ENCODE data around the gene KPNA2.
"Not testable (repeated sequence)": the region's sequence is repeated elsewhere in the genome, so short reads cannot be mapped to it uniquely, and the experiment has no call there.

Gene KPNA2
- 178 reads per million, percentile 91 among the genes with 10 or more reads in this experiment for total RNA-seq

DNA sequence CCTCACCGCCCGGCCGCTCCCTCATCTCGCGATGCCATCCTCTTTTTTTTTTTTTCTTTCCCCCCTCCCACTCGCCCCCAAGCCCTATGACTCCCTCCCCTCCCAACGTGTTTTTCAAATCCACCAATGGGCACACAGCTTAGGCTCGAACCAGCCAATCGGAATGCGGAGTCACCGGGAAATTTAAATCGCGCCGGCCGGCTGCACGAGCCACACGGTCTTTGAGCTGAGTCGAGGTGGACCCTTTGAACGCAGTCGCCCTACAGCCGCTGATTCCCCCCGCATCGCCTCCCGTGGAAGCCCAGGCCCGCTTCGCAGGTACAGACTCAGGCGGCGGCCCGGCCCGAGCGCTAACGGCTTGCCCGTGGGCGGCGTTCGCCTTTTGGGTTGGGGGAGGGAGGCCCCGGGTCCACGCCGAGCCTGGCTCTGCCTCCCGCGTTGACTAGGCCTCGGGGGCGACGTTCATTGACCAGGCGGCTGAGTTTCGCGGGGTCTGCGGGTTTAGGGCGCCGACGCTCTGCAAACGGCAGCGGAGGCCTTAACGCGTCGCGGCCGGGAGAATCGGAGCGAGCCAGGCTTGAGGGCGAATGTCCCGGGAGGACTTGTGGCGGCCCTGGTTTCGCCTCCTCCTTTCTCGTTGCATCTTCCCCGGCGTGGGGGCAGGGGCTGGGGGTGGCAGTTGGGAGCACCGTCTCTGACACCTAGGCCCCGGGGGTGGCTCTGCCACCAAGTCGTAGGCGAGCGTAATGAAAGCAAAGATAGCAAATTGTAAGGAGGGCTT lies at the start of gene KPNA2:
Gene KPNA2 (plus strand): TSS at position 213 of the 781 bp plus-strand sequence. CDS start 1,398 bp downstream, outside the sequence.
- peak; percentile 90 for DNase-seq

DNA sequence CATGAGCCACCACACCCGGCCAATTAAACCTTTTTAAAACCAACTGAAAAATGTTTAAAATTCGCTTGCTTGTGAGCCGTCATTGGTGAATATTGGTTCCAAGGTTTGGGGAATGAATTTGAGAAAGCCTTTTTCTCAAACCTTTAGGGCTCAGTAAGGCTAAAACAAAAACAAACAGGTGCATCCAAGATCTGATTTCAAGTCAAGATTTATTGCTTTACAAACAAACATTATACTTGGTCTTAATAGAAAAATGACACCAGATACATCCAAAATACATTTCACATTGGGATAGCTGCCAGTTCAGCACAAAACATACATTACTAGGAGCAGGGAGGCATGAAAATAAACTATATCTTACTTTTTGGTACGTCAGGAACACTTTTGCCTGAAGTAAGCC lies 44.6 kb upstream of the KPNA2 start:
- DNase-seq: no peak

GRCh38 chr17:67992548-67993152 lies 42.9 kb upstream of the KPNA2 start:
- DNase-seq: no peak

DNA sequence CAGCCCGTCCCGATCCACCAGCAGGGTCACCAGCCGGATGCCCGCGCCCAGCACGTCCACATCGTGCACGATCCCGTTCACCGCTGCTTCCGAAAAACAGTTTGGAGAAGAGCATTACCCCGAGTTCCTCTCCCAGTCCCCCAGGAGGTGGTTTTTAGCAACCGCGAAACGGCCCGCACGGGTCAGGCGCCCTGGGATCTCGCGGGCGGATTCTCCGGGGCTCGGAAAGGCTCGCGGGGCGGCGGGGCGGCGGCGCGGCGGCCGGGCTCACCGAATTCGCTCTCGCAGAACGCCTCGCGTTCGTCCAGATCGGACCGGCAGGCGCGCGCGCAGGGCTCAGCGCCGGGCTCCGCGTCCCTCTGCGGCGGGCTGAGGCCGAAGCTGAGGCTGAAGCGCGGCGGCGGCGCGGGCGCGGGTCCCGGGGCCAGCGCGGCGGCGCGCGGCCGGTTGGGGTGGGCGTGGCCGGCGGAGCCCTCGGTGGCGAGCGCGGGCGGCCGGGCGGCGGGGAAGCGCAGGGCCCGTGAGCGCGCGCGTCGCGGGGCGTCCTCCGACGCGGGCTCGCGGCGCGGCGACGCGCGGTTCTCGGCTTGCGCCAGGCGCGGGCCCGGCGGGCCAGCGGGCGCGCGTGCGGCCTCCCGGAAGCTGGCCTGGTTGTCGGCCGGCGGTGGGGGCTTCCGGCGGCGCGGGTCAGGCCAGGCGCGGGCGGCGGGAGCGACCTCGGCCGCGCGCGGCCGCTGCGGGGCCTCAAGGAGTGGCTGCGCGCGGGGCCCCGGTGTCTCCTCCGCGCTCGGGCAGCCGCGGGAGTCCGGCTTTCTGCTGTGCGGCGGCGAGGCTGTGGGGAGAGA lies 42.2 kb upstream of the KPNA2 start:
- DNase-seq: peak; percentile 49

GRCh38 chr17:67993998-67994361 lies 41.6 kb upstream of the KPNA2 start:
- DNase-seq: no peak

DNA sequence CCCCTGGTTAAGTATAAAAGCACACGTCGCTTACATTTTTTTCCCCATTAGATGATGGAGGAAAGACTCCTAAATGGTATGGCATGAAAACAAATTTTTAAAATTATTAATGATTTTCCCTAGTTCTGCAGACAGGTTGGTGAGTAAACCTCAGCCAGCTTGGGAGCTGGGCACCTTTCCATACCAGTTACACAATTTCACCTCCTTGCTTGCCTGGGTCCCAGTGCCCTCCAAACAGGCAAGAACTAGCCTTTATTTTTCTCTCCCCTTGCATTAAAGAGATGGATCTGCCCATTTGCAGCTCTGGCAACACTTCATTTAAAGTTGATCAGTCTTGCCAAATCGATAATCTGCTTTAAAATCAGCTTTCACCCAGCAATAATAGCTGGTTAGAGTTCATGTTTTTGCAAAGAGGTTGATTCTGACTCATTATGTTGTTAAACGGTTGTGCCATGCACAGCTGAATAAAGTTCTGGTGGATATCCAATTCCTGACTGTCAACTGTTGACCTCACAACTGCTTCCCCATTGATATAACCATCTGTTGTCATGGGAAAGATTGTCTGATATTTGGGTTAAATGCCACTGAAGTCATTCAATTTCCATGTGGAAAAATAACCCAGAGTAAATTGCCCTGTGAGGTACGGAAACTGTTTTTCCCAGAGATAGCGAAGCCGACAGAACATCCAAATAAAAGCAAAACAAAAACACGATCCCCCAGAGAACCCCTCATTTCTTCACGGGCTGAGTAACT lies 40.5 kb upstream of the KPNA2 start:
- DNase-seq: no peak

DNA sequence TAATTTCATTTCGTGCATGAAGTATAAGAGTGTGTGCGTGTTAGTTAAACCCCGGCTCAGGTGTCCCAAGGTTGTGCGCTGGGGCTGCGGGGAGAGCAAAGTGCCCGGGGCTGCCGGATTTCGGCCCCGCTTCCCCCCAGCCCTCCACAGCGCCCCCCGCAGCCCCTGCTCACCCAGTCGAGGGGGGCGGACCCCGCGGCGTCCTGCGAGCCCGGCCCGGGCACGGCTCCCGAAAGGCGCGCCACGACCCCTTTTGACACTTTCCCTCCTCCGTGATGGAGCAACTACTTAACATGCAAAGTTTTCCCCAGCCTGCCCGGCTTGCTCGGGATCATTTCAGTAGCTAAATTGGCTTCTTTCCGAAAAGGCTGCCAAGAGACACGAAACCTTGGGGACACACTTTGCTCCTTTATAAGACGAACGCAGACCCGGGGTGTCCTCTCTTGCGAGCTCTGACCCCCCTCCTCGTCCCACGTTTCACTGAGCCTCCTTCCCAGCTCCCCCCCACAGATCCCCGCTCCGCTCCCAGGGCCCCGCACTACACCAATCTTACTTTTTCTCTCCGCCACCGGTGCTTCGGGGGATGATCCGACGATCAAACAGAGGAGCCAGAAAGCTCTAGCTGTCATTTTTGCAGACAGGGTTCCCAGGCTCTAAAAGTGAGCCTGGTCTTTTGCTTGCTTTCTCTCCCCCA lies 39.8 kb upstream of the KPNA2 start:
- no peak for DNase-seq

- DNase-seq: not testable (repeated sequence)
Observed at GRCh38 chr17:67996301-67997171, 39.0 kb upstream of the KPNA2 start, which contains the start of gene C17orf58. Gene C17orf58, minus strand, starts transcription at chr17:67996469. Its CDS starts 271 bp downstream, at chr17:67996198.

GRCh38 chr17:67998466-67998865 lies 37.1 kb upstream of the KPNA2 start:
- no peak for DNase-seq

GRCh38 chr17:67999291-67999911 lies 36.1 kb upstream of the KPNA2 start:
- no peak for DNase-seq

- DNase-seq: no peak
Observed at GRCh38 chr17:68004201-68004600, 31.3 kb upstream of the KPNA2 start.

DNA sequence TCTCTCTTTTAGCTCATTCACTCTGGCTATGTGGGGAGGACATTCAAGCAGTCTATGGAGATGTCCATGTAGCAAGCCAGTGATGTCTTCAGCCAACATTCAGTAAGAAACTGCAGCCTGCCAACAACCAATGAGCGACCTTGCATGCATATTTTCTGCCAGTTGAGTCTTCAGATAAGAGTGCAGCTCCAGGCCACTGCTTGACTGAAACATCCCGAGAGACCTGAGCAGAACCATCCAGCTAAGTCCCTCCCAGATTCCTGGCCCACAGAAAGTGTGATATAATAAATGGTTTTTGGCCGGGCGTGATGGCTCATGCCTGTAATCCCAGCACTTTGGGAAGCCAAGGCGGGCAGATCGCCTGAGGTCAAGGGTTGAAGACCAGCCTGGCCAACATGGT lies 28.7 kb upstream of the KPNA2 start:
- no peak for DNase-seq

DNA sequence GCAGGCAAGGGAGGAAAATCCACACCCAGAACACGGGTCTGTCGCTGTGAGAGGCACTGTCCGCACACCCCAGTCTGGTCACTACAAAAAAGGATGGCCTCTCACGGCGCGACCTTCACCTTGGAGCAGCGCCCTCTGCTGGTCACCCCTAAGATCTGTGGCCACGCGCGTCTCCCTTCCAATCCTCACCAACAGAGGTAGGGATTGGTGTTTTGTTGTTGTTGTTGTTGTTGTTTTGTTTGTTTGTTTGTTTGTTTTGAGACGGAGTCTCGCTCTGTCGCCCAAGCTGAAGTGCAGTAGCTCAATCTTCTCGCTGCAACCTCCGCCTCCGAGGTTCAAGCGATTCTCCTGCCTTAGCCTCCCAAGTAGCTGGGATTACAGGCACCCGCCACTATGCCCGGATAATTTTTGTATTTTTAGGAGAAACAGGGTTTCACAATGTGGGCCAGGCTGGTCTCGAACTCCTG lies 24.3 kb upstream of the KPNA2 start:
- peak; percentile 53 for DNase-seq

DNA sequence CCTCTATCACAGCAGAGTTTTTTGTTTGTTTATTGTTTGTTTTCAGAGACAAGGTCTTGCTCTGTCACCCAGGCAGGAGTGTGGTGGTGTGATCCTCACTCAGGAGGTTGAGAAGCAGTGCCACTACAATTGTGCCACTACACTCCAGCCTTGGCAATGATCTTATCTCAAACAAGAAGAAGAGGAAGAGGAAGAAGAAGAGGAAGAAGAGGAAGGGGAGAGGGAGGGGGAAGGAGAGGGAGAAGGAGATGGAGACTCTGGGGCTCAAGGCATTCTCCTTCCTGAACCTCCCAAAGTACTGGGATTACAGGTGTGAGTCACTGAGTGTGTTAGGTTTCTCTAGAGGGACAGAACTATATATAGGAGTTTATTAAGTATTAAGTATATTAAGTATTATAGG lies 22.1 kb upstream of the KPNA2 start:
- no peak for DNase-seq

GRCh38 chr17:68015081-68015723 lies 20.3 kb upstream of the KPNA2 start:
- DNase-seq: no peak

GRCh38 chr17:68016838-68017237 lies 18.7 kb upstream of the KPNA2 start:
- no peak for DNase-seq

GRCh38 chr17:68018493-68018892 lies 17.0 kb upstream of the KPNA2 start:
- DNase-seq: not testable (repeated sequence)

- DNase-seq: no peak
Observed at GRCh38 chr17:68019336-68019674, 16.2 kb upstream of the KPNA2 start.

GRCh38 chr17:68019675-68020408 lies 15.7 kb upstream of the KPNA2 start:
- DNase-seq: peak; percentile 90
